Measurements from ENCODE around the gene NDRG3.

The NDRG3 gene

DNA sequence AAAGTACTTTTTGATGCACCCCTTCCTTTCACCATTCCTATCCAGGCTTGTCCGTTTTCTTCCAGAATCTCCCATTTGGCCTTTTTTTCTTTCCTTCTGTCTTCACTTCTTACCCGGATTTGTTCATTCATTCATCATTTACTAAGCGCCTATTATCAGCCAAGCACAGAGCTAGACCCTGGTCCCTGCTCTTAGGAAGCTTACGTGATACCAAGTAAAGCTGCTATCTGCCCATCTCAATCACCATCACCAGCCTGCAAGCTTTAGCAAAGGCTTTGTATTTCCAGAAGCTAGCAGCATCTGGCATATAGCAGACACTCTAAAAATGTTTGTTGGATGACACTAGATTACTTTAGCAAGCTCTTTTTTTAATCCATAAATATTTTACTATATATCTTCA is 4.8 kb downstream of the NDRG3 start:
- no peak overlapping the region for H3K27ac ChIP-seq (replicated peaks)
- TF ChIP-seq, protein P1, sequence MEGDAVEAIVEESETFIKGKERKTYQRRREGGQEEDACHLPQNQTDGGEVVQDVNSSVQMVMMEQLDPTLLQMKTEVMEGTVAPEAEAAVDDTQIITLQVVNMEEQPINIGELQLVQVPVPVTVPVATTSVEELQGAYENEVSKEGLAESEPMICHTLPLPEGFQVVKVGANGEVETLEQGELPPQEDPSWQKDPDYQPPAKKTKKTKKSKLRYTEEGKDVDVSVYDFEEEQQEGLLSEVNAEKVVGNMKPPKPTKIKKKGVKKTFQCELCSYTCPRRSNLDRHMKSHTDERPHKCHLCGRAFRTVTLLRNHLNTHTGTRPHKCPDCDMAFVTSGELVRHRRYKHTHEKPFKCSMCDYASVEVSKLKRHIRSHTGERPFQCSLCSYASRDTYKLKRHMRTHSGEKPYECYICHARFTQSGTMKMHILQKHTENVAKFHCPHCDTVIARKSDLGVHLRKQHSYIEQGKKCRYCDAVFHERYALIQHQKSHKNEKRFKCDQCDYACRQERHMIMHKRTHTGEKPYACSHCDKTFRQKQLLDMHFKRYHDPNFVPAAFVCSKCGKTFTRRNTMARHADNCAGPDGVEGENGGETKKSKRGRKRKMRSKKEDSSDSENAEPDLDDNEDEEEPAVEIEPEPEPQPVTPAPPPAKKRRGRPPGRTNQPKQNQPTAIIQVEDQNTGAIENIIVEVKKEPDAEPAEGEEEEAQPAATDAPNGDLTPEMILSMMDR (IDR thresholded peaks at IDR 0.05; ENCODE audit: insufficient read depth, low read length), result no peak
- TF ChIP-seq, protein P2, sequence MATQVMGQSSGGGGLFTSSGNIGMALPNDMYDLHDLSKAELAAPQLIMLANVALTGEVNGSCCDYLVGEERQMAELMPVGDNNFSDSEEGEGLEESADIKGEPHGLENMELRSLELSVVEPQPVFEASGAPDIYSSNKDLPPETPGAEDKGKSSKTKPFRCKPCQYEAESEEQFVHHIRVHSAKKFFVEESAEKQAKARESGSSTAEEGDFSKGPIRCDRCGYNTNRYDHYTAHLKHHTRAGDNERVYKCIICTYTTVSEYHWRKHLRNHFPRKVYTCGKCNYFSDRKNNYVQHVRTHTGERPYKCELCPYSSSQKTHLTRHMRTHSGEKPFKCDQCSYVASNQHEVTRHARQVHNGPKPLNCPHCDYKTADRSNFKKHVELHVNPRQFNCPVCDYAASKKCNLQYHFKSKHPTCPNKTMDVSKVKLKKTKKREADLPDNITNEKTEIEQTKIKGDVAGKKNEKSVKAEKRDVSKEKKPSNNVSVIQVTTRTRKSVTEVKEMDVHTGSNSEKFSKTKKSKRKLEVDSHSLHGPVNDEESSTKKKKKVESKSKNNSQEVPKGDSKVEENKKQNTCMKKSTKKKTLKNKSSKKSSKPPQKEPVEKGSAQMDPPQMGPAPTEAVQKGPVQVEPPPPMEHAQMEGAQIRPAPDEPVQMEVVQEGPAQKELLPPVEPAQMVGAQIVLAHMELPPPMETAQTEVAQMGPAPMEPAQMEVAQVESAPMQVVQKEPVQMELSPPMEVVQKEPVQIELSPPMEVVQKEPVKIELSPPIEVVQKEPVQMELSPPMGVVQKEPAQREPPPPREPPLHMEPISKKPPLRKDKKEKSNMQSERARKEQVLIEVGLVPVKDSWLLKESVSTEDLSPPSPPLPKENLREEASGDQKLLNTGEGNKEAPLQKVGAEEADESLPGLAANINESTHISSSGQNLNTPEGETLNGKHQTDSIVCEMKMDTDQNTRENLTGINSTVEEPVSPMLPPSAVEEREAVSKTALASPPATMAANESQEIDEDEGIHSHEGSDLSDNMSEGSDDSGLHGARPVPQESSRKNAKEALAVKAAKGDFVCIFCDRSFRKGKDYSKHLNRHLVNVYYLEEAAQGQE (IDR thresholded peaks at IDR 0.05; ENCODE audit: insufficient replicate concordance, low read depth), result no peak
- TF ChIP-seq SPI1 (IDR thresholded peaks at IDR 0.05; ENCODE audit: borderline replicate concordance, low read depth) (no peak), POLR2AphosphoS5 (IDR thresholded peaks at IDR 0.05; ENCODE audit: low read depth) (no peak), GABPA (IDR thresholded peaks at IDR 0.05; ENCODE audit: low read depth) (no peak)
- no peaks in the 10 kb centered on the region for H3K27me3 ChIP-seq (ENCODE audit: insufficient read depth, poor library complexity, severe bottlenecking)
- H3K4me3 ChIP-seq (replicated peaks; ENCODE audit: insufficient read depth, low read length), result no peak overlapping the region
- no peak for DNase-seq (ENCODE audit: low read depth in 1 of 2, low spot score in 1 of 2)

DNA sequence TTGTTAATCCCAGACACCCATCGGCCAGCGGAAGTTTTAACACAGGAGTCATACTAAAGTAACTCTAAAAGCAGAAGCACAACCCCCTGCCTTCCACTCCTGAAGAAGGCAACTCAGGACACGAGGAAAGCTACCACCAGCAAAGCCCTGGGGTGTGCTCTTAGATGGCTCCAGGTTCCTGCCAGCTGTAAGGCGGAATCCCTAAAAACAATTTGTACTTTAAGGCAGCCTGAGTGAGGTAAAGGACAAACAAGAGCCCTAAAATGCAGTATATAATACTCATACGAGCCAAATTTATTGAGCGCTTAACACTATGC is 8.7 kb downstream of the NDRG3 start:
- no peak for TF ChIP-seq GABPA (IDR thresholded peaks at IDR 0.05; ENCODE audit: low read depth)
- TF ChIP-seq, protein P1 (IDR thresholded peaks at IDR 0.05; ENCODE audit: insufficient read depth, low read length), result no peak
- no peak for TF ChIP-seq SPI1 (IDR thresholded peaks at IDR 0.05; ENCODE audit: borderline replicate concordance, low read depth)
- TF ChIP-seq POLR2AphosphoS5 (IDR thresholded peaks at IDR 0.05; ENCODE audit: low read depth), result no peak
- no peak for DNase-seq (ENCODE audit: low read depth in 1 of 2, low spot score in 1 of 2)
- no peaks in the 10 kb centered on the region for H3K27me3 ChIP-seq (ENCODE audit: insufficient read depth, poor library complexity, severe bottlenecking)
- no peak overlapping the region for H3K27ac ChIP-seq (replicated peaks)
- no peak overlapping the region for H3K4me3 ChIP-seq (replicated peaks; ENCODE audit: insufficient read depth, low read length)

DNA sequence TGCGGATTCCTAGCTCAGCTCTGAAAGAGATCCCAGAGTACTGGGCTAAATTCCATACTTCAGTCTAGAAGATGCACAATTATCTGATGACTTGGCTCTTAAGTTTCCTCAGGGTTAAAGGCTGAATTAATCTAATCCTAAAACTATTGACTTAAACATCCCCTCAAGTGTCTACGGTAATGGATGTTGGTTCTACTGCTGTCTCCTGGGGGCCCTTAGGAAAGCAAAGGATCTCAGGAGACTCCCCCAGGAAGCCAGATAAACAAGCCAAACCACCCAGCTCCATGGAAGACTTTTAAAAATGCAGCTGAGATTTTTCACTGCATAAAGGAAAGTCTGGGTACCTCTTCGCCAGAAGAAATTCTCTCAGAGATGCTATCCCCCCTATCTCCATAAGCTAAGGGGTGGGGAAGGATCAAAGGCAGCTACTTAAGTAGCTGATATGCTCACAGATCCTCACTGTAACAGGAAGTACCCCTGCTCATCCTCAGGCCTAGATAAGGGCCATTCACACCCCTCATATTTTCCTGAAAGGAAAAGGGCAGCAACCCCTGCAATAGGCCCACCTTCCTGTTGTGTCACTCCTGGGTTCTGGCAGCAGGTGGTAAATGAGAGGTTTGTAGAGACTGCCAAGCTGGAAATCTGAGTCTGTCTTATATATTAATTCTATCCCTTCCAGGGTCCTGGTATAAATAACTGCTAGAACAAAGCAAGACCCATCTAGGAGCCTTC is 9.3 kb downstream of the NDRG3 start:
- H3K4me3 ChIP-seq (replicated peaks; ENCODE audit: insufficient read depth, low read length), result no peak overlapping the region
- no peak overlapping the region for H3K27ac ChIP-seq (replicated peaks)
- no peaks in the 10 kb centered on the region for H3K27me3 ChIP-seq (ENCODE audit: insufficient read depth, poor library complexity, severe bottlenecking)
- TF ChIP-seq GABPA (IDR thresholded peaks at IDR 0.05; ENCODE audit: low read depth) (no peak), SPI1 (IDR thresholded peaks at IDR 0.05; ENCODE audit: borderline replicate concordance, low read depth) (no peak), POLR2AphosphoS5 (IDR thresholded peaks at IDR 0.05; ENCODE audit: low read depth) (no peak)
- TF ChIP-seq, protein P2 (IDR thresholded peaks at IDR 0.05; ENCODE audit: insufficient replicate concordance, low read depth), result no peak
- TF ChIP-seq, protein P1 (IDR thresholded peaks at IDR 0.05; ENCODE audit: insufficient read depth, low read length), result no peak
- no peak for DNase-seq (ENCODE audit: low read depth in 1 of 2, low spot score in 1 of 2)

DNA sequence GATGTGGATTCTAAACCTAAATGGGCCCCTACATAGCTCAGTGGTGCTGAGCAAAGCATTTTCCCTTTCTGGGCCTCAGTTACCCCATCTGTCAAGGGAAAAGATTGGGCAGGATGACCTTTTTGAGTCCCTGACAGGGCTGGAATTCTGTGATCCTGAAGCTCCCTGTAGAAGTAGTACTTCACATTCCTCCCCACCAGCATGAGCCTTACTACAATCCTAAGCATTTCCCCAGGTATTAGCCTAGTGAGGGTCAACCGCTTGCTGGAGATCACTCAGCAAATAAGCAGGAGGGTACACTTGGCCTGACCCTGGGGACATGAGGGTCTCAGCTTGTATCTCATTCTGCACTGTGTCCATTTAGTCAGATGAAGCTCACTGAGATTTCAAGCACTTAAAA is 13.4 kb downstream of the NDRG3 start:
- H3K4me3 ChIP-seq (replicated peaks; ENCODE audit: insufficient read depth, low read length), result no peak overlapping the region
- no peak for TF ChIP-seq SPI1 (IDR thresholded peaks at IDR 0.05; ENCODE audit: borderline replicate concordance, low read depth)
- TF ChIP-seq GABPA (IDR thresholded peaks at IDR 0.05; ENCODE audit: low read depth), result no peak
- DNase-seq (ENCODE audit: low read depth in 1 of 2, low spot score in 1 of 2), result no peak
- H3K27me3 ChIP-seq (ENCODE audit: insufficient read depth, poor library complexity, severe bottlenecking), result no peaks in the 10 kb centered on the region
- H3K27ac ChIP-seq (replicated peaks), result no peak overlapping the region
